NCI-H146 treated with DMSO at 0.1 percent for 48 hours (cell line): ENCODE measurements around the gene ZNF629.
A peak's percentile ranks its signal among the peaks of the same experiment; 100 is the strongest.

Source experiments
- DNase-seq: peaks from one replicate; lab custom pipeline; 2025; ENCODE audit not compliant: unreplicated experiment; lab: John Stamatoyannopoulos, UW

The ZNF629 gene

GRCh38 chr16:30748634-30749445 lies 38.2 kb downstream of the ZNF629 start:
- DNase-seq, result no peak

GRCh38 chr16:30747799-30748633 lies 39.0 kb downstream of the ZNF629 start, which contains the start of gene PHKG2:
PHKG2 (plus strand) TSS chr16:30748425; CDS start chr16:30748821, 396 bp downstream.
- peak; percentile 99 for DNase-seq

DNA sequence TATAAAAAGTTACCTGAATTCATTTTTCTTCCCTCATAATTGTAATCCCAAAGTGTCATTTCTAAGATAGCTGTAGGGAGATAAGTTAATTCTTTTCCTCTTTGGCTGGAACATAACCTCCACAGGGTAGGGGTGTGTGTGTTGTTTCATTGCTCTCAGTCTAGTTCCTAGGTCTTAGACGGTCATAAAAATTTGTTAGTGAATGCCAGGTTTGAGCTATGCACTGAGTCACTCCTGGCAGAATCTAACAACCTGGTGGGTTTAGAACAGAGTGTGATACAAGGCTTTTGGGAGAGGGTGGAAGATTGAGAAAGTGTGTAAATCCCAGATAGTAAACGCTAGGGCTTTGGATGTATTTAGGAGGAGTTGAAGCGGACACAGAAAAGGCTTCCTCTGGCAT lies 39.7 kb downstream of the ZNF629 start:
- no peak for DNase-seq

DNA sequence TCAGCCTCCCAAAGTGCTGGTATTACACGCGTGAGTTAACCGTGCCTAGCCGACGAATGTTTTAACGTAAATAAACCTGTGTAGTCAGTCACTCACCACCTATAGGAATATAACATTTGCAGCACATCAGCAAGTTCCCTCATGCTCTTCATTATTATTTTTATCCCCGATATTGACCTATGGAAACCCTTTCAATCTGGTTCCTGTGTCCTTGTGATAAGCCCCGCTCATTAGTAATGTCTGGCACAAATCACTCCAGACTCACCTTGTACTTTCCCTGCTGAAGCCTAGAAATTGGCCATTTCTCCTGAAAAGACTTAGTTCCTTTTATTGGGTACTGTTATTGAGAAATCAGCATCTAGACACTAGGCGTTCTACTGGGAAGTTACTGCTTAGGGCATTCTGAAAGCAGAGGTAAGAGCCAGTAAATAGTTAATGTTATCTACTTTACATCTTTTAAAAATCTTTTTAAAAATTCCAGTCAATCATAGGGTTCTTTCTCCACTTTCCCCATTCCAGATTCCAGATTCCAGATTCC lies 40.3 kb downstream of the ZNF629 start:
- no peak for DNase-seq

DNA sequence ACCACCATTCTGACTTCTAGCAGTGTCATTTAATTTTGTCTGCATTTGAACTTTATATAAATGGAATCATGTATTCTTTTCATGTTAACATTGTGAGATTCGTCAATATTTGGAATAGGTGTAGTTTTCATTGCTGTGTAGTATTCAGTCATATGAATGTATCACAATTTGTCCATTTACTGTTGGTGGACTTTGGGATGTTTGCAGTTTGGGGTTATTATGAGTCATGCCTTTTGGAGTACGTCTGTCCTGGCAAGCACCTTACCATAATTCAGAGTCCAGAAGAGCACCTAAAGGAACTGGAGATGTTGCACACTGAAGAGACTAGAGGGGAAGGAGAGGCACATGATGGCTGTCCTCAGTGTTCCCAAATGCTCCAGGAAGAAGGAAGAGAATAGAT lies 41.9 kb downstream of the ZNF629 start:
- DNase-seq, result no peak

GRCh38 chr16:30744183-30744582 lies 42.8 kb downstream of the ZNF629 start:
- no peak for DNase-seq

DNA sequence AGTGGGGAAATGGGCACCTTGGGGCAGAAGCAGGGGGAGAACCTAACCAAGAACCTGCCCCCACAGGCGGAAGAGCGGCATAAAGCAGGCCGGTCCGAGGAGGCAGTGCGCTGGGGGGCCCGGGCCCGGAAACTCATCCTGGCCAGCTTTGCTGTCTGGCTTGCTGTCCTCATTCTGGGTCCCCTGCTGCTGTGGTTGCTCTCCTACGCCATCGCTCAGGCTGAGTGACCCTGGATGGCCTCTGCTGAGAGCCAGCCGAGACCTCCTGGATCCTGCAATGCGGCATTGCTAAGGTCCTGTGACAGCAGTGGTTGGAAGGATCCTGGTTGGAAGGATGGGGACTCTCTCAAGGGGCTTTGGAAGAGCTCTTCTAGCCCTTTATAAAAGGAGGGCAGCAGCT lies 43.3 kb downstream of the ZNF629 start:
- no peak for DNase-seq

DNA sequence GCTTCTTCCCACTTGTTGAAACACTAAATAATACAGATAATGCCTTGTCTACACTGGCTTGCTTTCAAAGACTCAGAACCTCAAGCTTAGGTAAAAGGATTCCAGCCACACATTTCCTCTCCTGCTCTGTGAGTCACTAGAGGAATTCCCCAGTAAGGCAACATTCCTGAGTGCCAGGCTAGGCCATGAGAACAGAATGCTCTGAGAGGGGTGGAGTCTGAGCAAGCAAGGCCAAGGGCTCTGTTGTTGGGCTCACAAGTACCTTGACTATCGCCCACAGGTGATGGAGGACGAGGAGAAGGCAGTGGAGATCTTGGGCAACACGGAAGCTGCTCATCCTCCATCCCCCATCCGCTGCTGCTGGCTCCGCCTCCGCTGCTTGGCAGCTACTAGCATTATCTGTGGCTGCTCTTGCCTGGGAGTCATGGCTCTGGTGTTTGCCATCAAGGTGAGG lies 45.5 kb downstream of the ZNF629 start:
- DNase-seq, result no peak

DNA sequence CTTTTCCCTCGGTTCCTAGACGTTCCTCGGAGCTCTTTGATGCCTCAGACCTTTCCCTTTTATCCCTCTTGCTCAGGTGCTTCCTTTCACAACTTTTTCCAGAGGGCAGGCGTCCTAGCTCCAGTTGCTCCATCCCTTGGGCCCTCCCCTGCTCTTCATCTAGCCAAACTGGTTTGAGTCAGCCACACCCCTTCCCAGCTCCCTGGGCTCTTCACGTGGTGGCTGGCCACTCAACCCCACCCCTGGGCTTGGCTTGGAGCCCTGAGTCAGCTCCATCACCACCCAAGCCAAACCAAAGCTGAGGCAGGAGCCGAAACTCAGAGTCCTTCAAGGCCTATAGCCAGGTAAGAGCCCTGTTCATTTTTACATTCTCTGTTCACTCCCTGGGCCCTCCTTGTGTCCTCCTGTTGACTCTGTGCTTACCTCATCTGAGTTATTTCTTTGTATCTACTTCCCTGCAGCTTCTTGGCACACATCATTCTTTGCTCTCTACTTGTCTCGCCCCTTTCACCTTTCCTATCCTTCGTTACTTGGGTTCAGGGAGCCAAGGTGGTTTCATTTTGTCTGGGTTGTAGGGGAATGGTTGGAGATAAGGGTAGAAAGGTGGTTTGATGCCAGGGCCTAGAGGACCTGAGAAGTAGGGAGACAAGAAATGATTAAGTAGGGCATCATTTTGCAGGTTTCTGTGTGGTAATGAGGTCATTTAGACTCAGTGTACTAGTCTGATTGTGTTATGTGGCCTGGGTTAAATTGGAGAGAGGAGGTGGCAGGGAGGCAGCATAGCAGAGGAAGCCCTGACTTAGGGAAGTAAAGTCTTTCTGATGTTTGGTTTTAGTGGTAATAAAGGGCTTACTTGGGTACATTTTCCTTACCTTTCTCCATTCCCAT lies 46.4 kb downstream of the ZNF629 start:
- no peak for DNase-seq

GRCh38 chr16:30738984-30739951 lies 47.7 kb downstream of the ZNF629 start:
- DNase-seq, result no peak

- DNase-seq, result no peak
Observed at GRCh38 chr16:30737794-30738648, 49.0 kb downstream of the ZNF629 start.

- DNase-seq, result no peak
Observed at GRCh38 chr16:30736995-30737793, 49.8 kb downstream of the ZNF629 start.

DNA sequence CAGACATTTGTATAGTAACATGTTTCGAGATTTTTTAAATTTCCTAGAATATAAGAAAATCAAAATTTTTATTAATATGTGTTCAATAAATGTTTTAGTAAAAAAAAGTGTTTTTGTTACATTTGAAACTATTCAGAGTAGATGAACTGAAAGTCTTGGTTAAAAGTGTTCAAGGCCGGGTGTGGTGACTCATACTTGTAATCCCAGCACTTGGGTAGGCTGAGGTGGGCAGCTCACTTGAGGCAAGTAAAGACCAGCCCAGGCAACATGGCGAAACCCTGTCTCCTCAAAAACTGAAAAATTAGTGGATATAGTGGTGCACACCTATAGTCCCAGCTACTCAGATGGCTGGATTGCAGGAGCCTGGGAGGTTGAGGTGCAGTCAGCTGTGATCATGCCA lies 55.6 kb downstream of the ZNF629 start:
- no peak for DNase-seq

GRCh38 chr16:30728899-30729672 lies 57.9 kb downstream of the ZNF629 start:
- DNase-seq, result no peak
